ENCODE measurements around the gene KCNE2. TPM values are rescaled to one million over a fixed set of nuclear protein-coding genes. Genes with fewer than 3 reads are reported as not detected.

Gene KCNE2
- total RNA-seq, 2 experiments from 2014 or later: not detected

- DNase-seq (no peak), ATAC-seq (no peak)
- no peak overlapping the region for H3K27ac Mint-ChIP-seq
- CTCF ChIA-PET: interaction anchor here (10.9 kb wide), 1 partner anchor 420 kb away, joined by 200 read pairs; no protein-coding TSS in a partner anchor
- H3K36me3 Mint-ChIP-seq: no peaks in the 10 kb centered on the region
- H3K9me3 Mint-ChIP-seq (ENCODE audit: low read depth): no peaks in the 10 kb centered on the region
- H3K4me3 Mint-ChIP-seq: no peak overlapping the region
- peaks cover 5% of the 10 kb centered on the region for H3K27me3 Mint-ChIP-seq
- peaks cover 21% of the 10 kb centered on the region for H3K4me1 Mint-ChIP-seq
These were observed 20.5 kb upstream of the KCNE2 start for GRCh38 chr21:34343347-34343746.

- Mint-ChIP-seq H3K27ac (no peak overlapping the region), H3K9me3 (ENCODE audit: low read depth) (no peaks in the 10 kb centered on the region), H3K4me1 (peaks cover 19% of the 10 kb centered on the region), H3K4me3 (no peak overlapping the region), H3K27me3 (peaks cover 5% of the 10 kb centered on the region), H3K36me3 (no peaks in the 10 kb centered on the region)
- CTCF ChIA-PET: interaction anchor here (1.2 to 10.9 kb wide), 2 partner anchors 142 to 420 kb away, joined by 3 to 200 read pairs; no protein-coding TSS in a partner anchor
- ATAC-seq (no peak), DNase-seq (no peak)
These were observed 19.9 kb upstream of the KCNE2 start for GRCh38 chr21:34343838-34344381.

GRCh38 chr21:34344584-34344983 is 19.2 kb upstream of the KCNE2 start:
- DNase-seq: no peak
- peaks cover 19% of the 10 kb centered on the region for H3K4me1 Mint-ChIP-seq
- CTCF ChIA-PET: interaction anchor here (1.0 to 10.9 kb wide), 3 partner anchors 66 to 421 kb away, joined by 3 to 200 read pairs (median 6); no protein-coding TSS in a partner anchor
- H3K4me3 Mint-ChIP-seq: no peak overlapping the region
- H3K27ac Mint-ChIP-seq: no peak overlapping the region
- no peaks in the 10 kb centered on the region for H3K36me3 Mint-ChIP-seq
- peaks cover 5% of the 10 kb centered on the region for H3K27me3 Mint-ChIP-seq
- no peak for ATAC-seq
- no peaks in the 10 kb centered on the region for H3K9me3 Mint-ChIP-seq (ENCODE audit: low read depth)

GRCh38 chr21:34345091-34345871 is 18.5 kb upstream of the KCNE2 start:
- no peak overlapping the region for H3K4me3 Mint-ChIP-seq
- no peak overlapping the region for H3K27ac Mint-ChIP-seq
- peaks cover 5% of the 10 kb centered on the region for H3K27me3 Mint-ChIP-seq
- no peaks in the 10 kb centered on the region for H3K36me3 Mint-ChIP-seq
- no peaks in the 10 kb centered on the region for H3K9me3 Mint-ChIP-seq (ENCODE audit: low read depth)
- H3K4me1 Mint-ChIP-seq: peaks cover 12% of the 10 kb centered on the region
- no peak for DNase-seq
- CTCF ChIA-PET: interaction anchor here (0.5 to 10.9 kb wide), 5 partner anchors 67 to 422 kb away, joined by 3 to 200 read pairs (median 3); no protein-coding TSS in a partner anchor
- no peak for ATAC-seq

- ATAC-seq (no peak), DNase-seq (no peak)
- H3K27me3 Mint-ChIP-seq: peaks cover 5% of the 10 kb centered on the region
- H3K27ac Mint-ChIP-seq: no peak overlapping the region
- no peak overlapping the region for H3K4me3 Mint-ChIP-seq
- H3K4me1 Mint-ChIP-seq: peaks cover 7% of the 10 kb centered on the region
- H3K36me3 Mint-ChIP-seq: no peaks in the 10 kb centered on the region
- CTCF ChIA-PET: interaction anchor here (0.5 to 10.9 kb wide), 4 partner anchors 68 to 422 kb away, joined by 3 to 200 read pairs (median 4); no protein-coding TSS in a partner anchor
- H3K9me3 Mint-ChIP-seq (ENCODE audit: low read depth): no peaks in the 10 kb centered on the region
These were observed 17.9 kb upstream of the KCNE2 start for GRCh38 chr21:34345892-34346291.

GRCh38 chr21:34348890-34349519 is 14.8 kb upstream of the KCNE2 start:
- peaks cover 6% of the 10 kb centered on the region for H3K4me1 Mint-ChIP-seq
- DNase-seq: no peak
- CTCF ChIA-PET: interaction anchor here (0.8 to 10.9 kb wide), 18 partner anchors 9 to 437 kb away, joined by 3 to 200 read pairs (median 4); partner anchors contain the start of gene ATP5PO

GRCh38 chr21:34351786-34352241 is 12.0 kb upstream of the KCNE2 start:
- ATAC-seq (peak; percentile 72), DNase-seq (peak; percentile 52)
- H3K27ac Mint-ChIP-seq: no peak overlapping the region
- CTCF ChIA-PET: interaction anchor here (0.6 to 10.9 kb wide), 2 partner anchors 428 to 1713 kb away, joined by 3 to 200 read pairs; no protein-coding TSS in a partner anchor
- no peak overlapping the region for H3K4me3 Mint-ChIP-seq
- peaks cover 6% of the 10 kb centered on the region for H3K4me1 Mint-ChIP-seq
- peaks cover 24% of the 10 kb centered on the region for H3K27me3 Mint-ChIP-seq
- H3K36me3 Mint-ChIP-seq: peaks cover 1% of the 10 kb centered on the region
- no peaks in the 10 kb centered on the region for H3K9me3 Mint-ChIP-seq (ENCODE audit: low read depth)

More at GRCh38 chr21:34348890-34349519, 14.8 kb upstream of the KCNE2 start:
- peaks cover 7% of the 10 kb centered on the region for H3K27me3 Mint-ChIP-seq
- no peak overlapping the region for H3K4me3 Mint-ChIP-seq
- H3K27ac Mint-ChIP-seq: no peak overlapping the region
- no peaks in the 10 kb centered on the region for H3K36me3 Mint-ChIP-seq
- no peaks in the 10 kb centered on the region for H3K9me3 Mint-ChIP-seq (ENCODE audit: low read depth)
- ATAC-seq: no peak

- Mint-ChIP-seq H3K27ac (no peak overlapping the region), H3K9me3 (ENCODE audit: low read depth) (no peaks in the 10 kb centered on the region), H3K27me3 (peaks cover 32% of the 10 kb centered on the region), H3K4me1 (peaks cover 6% of the 10 kb centered on the region), H3K4me3 (no peak overlapping the region), H3K36me3 (peaks cover 1% of the 10 kb centered on the region)
- CTCF ChIA-PET: no interaction called here
- DNase-seq: no peak
- ATAC-seq: no peak
These were observed 11.2 kb upstream of the KCNE2 start for GRCh38 chr21:34352556-34352955.

GRCh38 chr21:34353182-34353581 is 10.6 kb upstream of the KCNE2 start:
- Mint-ChIP-seq H3K4me1 (peaks cover 1% of the 10 kb centered on the region), H3K27ac (no peak overlapping the region), H3K4me3 (no peak overlapping the region), H3K36me3 (peaks cover 1% of the 10 kb centered on the region), H3K9me3 (ENCODE audit: low read depth) (no peaks in the 10 kb centered on the region), H3K27me3 (peaks cover 38% of the 10 kb centered on the region)
- CTCF ChIA-PET: no interaction called here
- DNase-seq (no peak), ATAC-seq (no peak)

GRCh38 chr21:34354836-34355235 is 9.0 kb upstream of the KCNE2 start:
- Mint-ChIP-seq H3K4me1 (peaks cover 1% of the 10 kb centered on the region), H3K27ac (no peak overlapping the region), H3K27me3 (peaks cover 50% of the 10 kb centered on the region), H3K36me3 (peaks cover 1% of the 10 kb centered on the region), H3K9me3 (ENCODE audit: low read depth) (no peaks in the 10 kb centered on the region), H3K4me3 (no peak overlapping the region)
- DNase-seq (no peak), ATAC-seq (no peak)
- CTCF ChIA-PET: interaction anchor here (0.6 to 2.7 kb wide), 2 partner anchors 19 to 431 kb away, joined by 3 to 14 read pairs; no protein-coding TSS in a partner anchor

- CTCF ChIA-PET: interaction anchor here (0.6 to 2.7 kb wide), 2 partner anchors 18 to 432 kb away, joined by 3 to 14 read pairs; no protein-coding TSS in a partner anchor
- ATAC-seq (no peak), DNase-seq (no peak)
- Mint-ChIP-seq H3K27ac (no peak overlapping the region), H3K36me3 (peaks cover 1% of the 10 kb centered on the region), H3K4me1 (peaks cover 1% of the 10 kb centered on the region), H3K9me3 (ENCODE audit: low read depth) (no peaks in the 10 kb centered on the region), H3K27me3 (peaks cover 53% of the 10 kb centered on the region), H3K4me3 (no peak overlapping the region)
These were observed 8.2 kb upstream of the KCNE2 start for GRCh38 chr21:34355570-34355969.

GRCh38 chr21:34357889-34358288 is 5.9 kb upstream of the KCNE2 start:
- no peak overlapping the region for H3K27ac Mint-ChIP-seq
- peaks cover 8% of the 10 kb centered on the region for H3K4me1 Mint-ChIP-seq
- H3K27me3 Mint-ChIP-seq: peaks cover 63% of the 10 kb centered on the region
- peaks cover 1% of the 10 kb centered on the region for H3K36me3 Mint-ChIP-seq
- CTCF ChIA-PET: interaction anchor here (3.5 kb wide), 1 partner anchor 10 kb away, joined by 19 read pairs; no protein-coding TSS in a partner anchor
- H3K4me3 Mint-ChIP-seq: no peak overlapping the region
- no peaks in the 10 kb centered on the region for H3K9me3 Mint-ChIP-seq (ENCODE audit: low read depth)
- DNase-seq (no peak), ATAC-seq (no peak)

- ATAC-seq: no peak
- Mint-ChIP-seq H3K27me3 (peaks cover 62% of the 10 kb centered on the region), H3K36me3 (peaks cover 1% of the 10 kb centered on the region), H3K27ac (no peak overlapping the region), H3K4me1 (peaks cover 7% of the 10 kb centered on the region), H3K4me3 (no peak overlapping the region), H3K9me3 (ENCODE audit: low read depth) (no peaks in the 10 kb centered on the region)
- DNase-seq: no peak
- CTCF ChIA-PET: interaction anchor here (2.2 to 3.5 kb wide), 2 partner anchors 11 to 435 kb away, joined by 7 to 19 read pairs; no protein-coding TSS in a partner anchor
These were observed 4.9 kb upstream of the KCNE2 start for GRCh38 chr21:34358866-34359265.

Data from activated CD8-positive, alpha-beta memory T cell treated with anti-CD3 and anti-CD28 coated beads, Interleukin-2, amount 10 ng/mL, durations not matched to agents 7 days and 5 days (primary cell).